Esophagus (tissue), 2 donors: ENCODE results near the gene THTPA. TPM values are rescaled to one million over a fixed set of nuclear protein-coding genes. Genes with fewer than 3 reads are reported as not detected.

Source experiments
- H3K27ac ChIP-seq, 2 donors: one replicate each; pipeline ENCODE4 v1.5.1; 2013; ENCODE audit warnings: low read depth in 2 of 2, mild to moderate bottlenecking in 2 of 2, inconsistent platforms in 1 of 2, low read length in 1 of 2, moderate library complexity in 1 of 2
- H3K27me3 ChIP-seq, 2 donors: one replicate each; pipeline ENCODE4 v1.6.1; 2013; ENCODE audit warnings: low read length in 2 of 2, control low read depth in 1 of 2, mild to moderate bottlenecking in 1 of 2; ENCODE audit not compliant: insufficient read depth in 2 of 2, control insufficient read depth in 1 of 2
- H3K36me3 ChIP-seq, 2 donors: one replicate each; pipeline ENCODE4 v1.6.1; 2013; ENCODE audit warnings: low read length in 1 of 2; ENCODE audit not compliant: control insufficient read depth in 2 of 2, insufficient read depth in 2 of 2
- H3K4me1 ChIP-seq, 2 donors: one replicate each; pipeline ENCODE4 v1.6.1; 2013; ENCODE audit warnings: low read length in 1 of 2; ENCODE audit not compliant: control insufficient read depth in 2 of 2, insufficient read depth in 2 of 2
- H3K4me3 ChIP-seq, 2 donors: one replicate each; pipeline ENCODE4 v1.5.1; 2013; ENCODE audit warnings: low read length in 2 of 2, mild to moderate bottlenecking in 2 of 2, low read depth in 1 of 2, moderate library complexity in 1 of 2
- H3K9me3 ChIP-seq, 2 donors: one replicate each; pipeline ENCODE4 v1.6.1; 2013; ENCODE audit warnings: mild to moderate bottlenecking in 2 of 2, low read depth in 1 of 2, low read length in 1 of 2, moderate library complexity in 1 of 2; ENCODE audit not compliant: control insufficient read depth in 2 of 2, insufficient read depth in 1 of 2
- WGBS, 2 donors: extraction: QIAGEN DNeasy Blood & Tissue Kit; methylation state at CpG; one replicate each; pipeline ENCODE4 v1.1.7; 2013; 5-methylcytosine and 5-hydroxymethylcytosine counted together
- polyA plus RNA-seq, 2 donors: library from polyadenylated mRNA; stranded (reverse); fragments of 200-250 nt; gene quantifications; one replicate each; pipeline ENCODE4 v1.2.3, GENCODE V29; 2013
- donor health status: healthy with polysubstance abuse.
- donor health status: Bipolar disorder and iron deficiency.

THTPA gene
- polyA plus RNA-seq, 2 donors = 7.8 to 8.3 TPM

DNA sequence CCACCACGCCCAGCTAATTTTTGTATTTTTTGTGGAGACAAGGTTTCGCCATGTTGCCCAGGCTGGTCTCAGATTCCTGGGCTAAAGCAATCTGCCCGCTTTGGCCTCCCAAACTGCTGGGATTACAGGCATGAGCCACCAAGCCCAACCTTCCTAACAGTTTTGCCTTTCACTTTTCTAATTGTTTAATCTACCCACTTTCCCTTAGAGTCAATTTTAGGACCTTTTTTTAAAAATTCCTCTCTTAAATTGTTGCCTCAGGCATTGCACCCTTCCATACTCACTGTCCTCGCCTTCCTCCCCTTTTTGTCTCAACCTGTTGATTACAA is 16.0 kb upstream of the THTPA start:
- Histone ChIP-seq H3K27ac (no peak overlapping the region), H3K4me1 (no peaks in the 10 kb centered on the region), H3K4me3 (no peak overlapping the region), H3K36me3 (no peaks in the 10 kb centered on the region), H3K27me3 (no peaks in the 10 kb centered on the region), H3K9me3 (no peaks in the 10 kb centered on the region)
- WGBS, 2 donors = 83 to 87% methylated on average over 4 of the region's 4 CpGs

- no peaks in the 10 kb centered on the region for H3K9me3 ChIP-seq
- H3K36me3 ChIP-seq = no peaks in the 10 kb centered on the region
- no peaks in the 10 kb centered on the region for H3K4me1 ChIP-seq
- no peaks in the 10 kb centered on the region for H3K27me3 ChIP-seq
- H3K27ac ChIP-seq = no peak overlapping the region
- H3K4me3 ChIP-seq = no peak overlapping the region
- 82 to 84% methylated on average over 5 of the region's 5 CpGs for WGBS, 2 donors
These were observed 13.8 kb upstream of the THTPA start for GRCh38 chr14:23542261-23542660.

- Histone ChIP-seq H3K36me3 (no peaks in the 10 kb centered on the region), H3K27me3 (no peaks in the 10 kb centered on the region), H3K4me3 (no peak overlapping the region), H3K27ac (no peak overlapping the region), H3K9me3 (no peaks in the 10 kb centered on the region), H3K4me1 (no peaks in the 10 kb centered on the region)
- WGBS, 2 donors = 91 to 95% methylated on average over 5 of the region's 5 CpGs
These were observed 12.7 kb upstream of the THTPA start for GRCh38 chr14:23543403-23543802.

- Histone ChIP-seq H3K27me3 (no peaks in the 10 kb centered on the region), H3K36me3 (no peaks in the 10 kb centered on the region), H3K27ac (no peak overlapping the region), H3K4me1 (no peaks in the 10 kb centered on the region), H3K4me3 (no peak overlapping the region), H3K9me3 (no peaks in the 10 kb centered on the region)
- WGBS, 2 donors = 56 to 58% methylated on average over 25 of the region's 25 CpGs
These were observed 11.3 kb upstream of the THTPA start for GRCh38 chr14:23544511-23545447.

DNA sequence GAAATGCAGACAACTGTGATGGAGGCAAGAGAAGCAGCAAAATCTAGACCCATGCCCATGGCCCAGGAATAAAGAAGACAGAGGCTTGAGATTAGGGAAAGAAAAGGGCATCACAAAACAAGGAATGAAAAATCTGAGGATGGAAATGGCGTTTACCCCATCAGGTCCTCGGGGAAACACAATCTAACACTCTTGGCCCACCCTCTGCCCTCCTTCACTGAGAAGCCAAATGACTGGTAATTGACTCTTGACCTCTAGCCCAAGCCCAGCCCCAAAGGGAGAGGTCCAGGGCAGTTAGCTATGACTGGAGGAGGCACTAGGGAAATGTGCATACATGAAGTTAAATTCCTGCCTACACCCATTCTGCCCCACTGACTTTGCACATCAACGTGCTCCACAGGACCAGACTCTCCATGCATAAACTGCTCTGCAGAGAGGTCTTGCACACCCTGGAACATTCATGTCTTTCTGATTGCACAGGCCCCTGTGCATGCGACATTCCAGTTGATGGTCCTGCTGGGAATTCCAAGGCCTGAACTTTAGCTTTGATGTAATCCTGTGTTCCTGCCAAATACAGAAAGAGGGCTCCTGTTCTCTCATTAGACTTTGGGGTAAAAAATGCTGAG is 10.2 kb upstream of the THTPA start:
- H3K4me1 ChIP-seq = peaks cover 0 to 6% of the 10 kb centered on the region in 2 donors
- no peaks in the 10 kb centered on the region for H3K27me3 ChIP-seq
- no peak overlapping the region for H3K27ac ChIP-seq
- no peaks in the 10 kb centered on the region for H3K9me3 ChIP-seq
- WGBS, 2 donors = 80 to 91% methylated on average over 4 of the region's 4 CpGs
- H3K4me3 ChIP-seq = no peak overlapping the region
- H3K36me3 ChIP-seq = no peaks in the 10 kb centered on the region

- Histone ChIP-seq H3K9me3 (no peaks in the 10 kb centered on the region), H3K4me3 (no peak overlapping the region), H3K36me3 (no peaks in the 10 kb centered on the region), H3K27ac (no peak overlapping the region), H3K4me1 (peaks cover 0 to 6% of the 10 kb centered on the region in 2 donors), H3K27me3 (no peaks in the 10 kb centered on the region)
- 76 to 78% methylated on average over 10 of the region's 10 CpGs for WGBS, 2 donors
These were observed 9.5 kb upstream of the THTPA start for GRCh38 chr14:23546450-23547035.

GRCh38 chr14:23547924-23548323 is 8.1 kb upstream of the THTPA start:
- no peak overlapping the region for H3K27ac ChIP-seq
- peaks cover 0 to 6% of the 10 kb centered on the region in 2 donors for H3K4me1 ChIP-seq
- H3K9me3 ChIP-seq = no peaks in the 10 kb centered on the region
- no peak overlapping the region for H3K4me3 ChIP-seq
- WGBS, 2 donors = 79 to 81% methylated on average over 2 of the region's 2 CpGs
- H3K36me3 ChIP-seq = no peaks in the 10 kb centered on the region
- no peaks in the 10 kb centered on the region for H3K27me3 ChIP-seq

GRCh38 chr14:23548351-23549318 is 7.4 kb upstream of the THTPA start:
- 67 to 72% methylated on average over 18 of the region's 18 CpGs for WGBS, 2 donors
- H3K27me3 ChIP-seq = no peaks in the 10 kb centered on the region
- H3K4me3 ChIP-seq = no peak overlapping the region
- no peaks in the 10 kb centered on the region for H3K9me3 ChIP-seq
- H3K27ac ChIP-seq = no peak overlapping the region
- H3K36me3 ChIP-seq = no peaks in the 10 kb centered on the region
- H3K4me1 ChIP-seq = peaks cover 0 to 6% of the 10 kb centered on the region in 2 donors
